Measurements from ENCODE around the gene TBCD.

TBCD gene

GRCh38 chr17:82940226-82941020 lies 188.6 kb downstream of the TBCD start:
- DNase-seq (ENCODE audit: low read depth, low spot score) = no peak
- H3K4me3 ChIP-seq (ENCODE audit: low read depth, low read length) = no peak overlapping the region
- ChIA-PET CTCF (interaction anchor here (2.4 kb wide), 1 partner anchor 8 kb away, joined by 7 read pairs; no protein-coding TSS in a partner anchor), POLR2A (no interaction called here)
- TF ChIP-seq, protein P1, sequence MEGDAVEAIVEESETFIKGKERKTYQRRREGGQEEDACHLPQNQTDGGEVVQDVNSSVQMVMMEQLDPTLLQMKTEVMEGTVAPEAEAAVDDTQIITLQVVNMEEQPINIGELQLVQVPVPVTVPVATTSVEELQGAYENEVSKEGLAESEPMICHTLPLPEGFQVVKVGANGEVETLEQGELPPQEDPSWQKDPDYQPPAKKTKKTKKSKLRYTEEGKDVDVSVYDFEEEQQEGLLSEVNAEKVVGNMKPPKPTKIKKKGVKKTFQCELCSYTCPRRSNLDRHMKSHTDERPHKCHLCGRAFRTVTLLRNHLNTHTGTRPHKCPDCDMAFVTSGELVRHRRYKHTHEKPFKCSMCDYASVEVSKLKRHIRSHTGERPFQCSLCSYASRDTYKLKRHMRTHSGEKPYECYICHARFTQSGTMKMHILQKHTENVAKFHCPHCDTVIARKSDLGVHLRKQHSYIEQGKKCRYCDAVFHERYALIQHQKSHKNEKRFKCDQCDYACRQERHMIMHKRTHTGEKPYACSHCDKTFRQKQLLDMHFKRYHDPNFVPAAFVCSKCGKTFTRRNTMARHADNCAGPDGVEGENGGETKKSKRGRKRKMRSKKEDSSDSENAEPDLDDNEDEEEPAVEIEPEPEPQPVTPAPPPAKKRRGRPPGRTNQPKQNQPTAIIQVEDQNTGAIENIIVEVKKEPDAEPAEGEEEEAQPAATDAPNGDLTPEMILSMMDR (IDR thresholded peaks at IDR 0.05; ENCODE audit: insufficient read depth, low read length, missing control alignments) = no peak

- POLR2A ChIA-PET = no interaction called here
- no peak for DNase-seq (ENCODE audit: low read depth, low spot score)
- CTCF ChIA-PET = interaction anchor here (1.1 to 2.4 kb wide), 2 partner anchors 9 to 22 kb away, joined by 3 to 7 read pairs; no protein-coding TSS in a partner anchor
- no peak overlapping the region for H3K4me3 ChIP-seq (ENCODE audit: low read depth, low read length)
- TF ChIP-seq, protein P1 (IDR thresholded peaks at IDR 0.05; ENCODE audit: insufficient read depth, low read length, missing control alignments) = no peak
Observed at GRCh38 chr17:82941021-82942001, 189.4 kb downstream of the TBCD start.

- TF ChIP-seq, protein P1 (IDR thresholded peaks at IDR 0.05; ENCODE audit: insufficient read depth, low read length, missing control alignments) = no peak
- no peak overlapping the region for H3K4me3 ChIP-seq (ENCODE audit: low read depth, low read length)
- ChIA-PET POLR2A (no interaction called here), CTCF (interaction anchor here (1.1 to 2.4 kb wide), 3 partner anchors 8 to 21 kb away, joined by 3 to 7 read pairs (median 5); no protein-coding TSS in a partner anchor)
- DNase-seq (ENCODE audit: low read depth, low spot score) = no peak
Observed at GRCh38 chr17:82942166-82943130, 190.6 kb downstream of the TBCD start.

- DNase-seq (ENCODE audit: low read depth, low spot score) = no peak
- TF ChIP-seq, protein P1 (IDR thresholded peaks at IDR 0.05; ENCODE audit: insufficient read depth, low read length, missing control alignments) = no peak
- ChIA-PET POLR2A (no interaction called here), CTCF (interaction anchor here (1.5 kb wide), 1 partner anchor 9 kb away, joined by 5 read pairs; no protein-coding TSS in a partner anchor)
- H3K4me3 ChIP-seq (ENCODE audit: low read depth, low read length) = no peak overlapping the region
Observed at GRCh38 chr17:82943339-82943738, 191.5 kb downstream of the TBCD start.

DNA sequence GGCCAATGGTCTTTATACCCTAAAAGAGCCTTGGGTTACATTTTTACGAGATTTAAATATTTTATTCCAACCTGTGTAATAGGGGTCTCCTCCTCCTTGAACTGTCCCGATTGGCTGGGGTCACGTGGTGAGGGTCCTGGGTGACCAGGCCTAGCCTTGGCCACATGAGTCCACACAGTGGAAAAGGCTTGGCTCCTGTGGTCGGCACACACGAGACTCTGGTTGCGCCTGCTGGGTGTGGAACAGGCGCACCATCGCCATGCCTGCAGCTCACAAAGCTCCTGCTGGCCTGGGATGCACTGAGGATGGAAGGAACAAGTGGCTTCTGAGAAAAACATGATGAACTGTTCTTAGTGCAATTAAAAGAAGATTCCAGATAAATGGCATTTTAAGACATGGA lies 191.9 kb downstream of the TBCD start:
- DNase-seq (ENCODE audit: low read depth, low spot score) = no peak
- POLR2A ChIA-PET = no interaction called here
- no peak overlapping the region for H3K4me3 ChIP-seq (ENCODE audit: low read depth, low read length)
- TF ChIP-seq, protein P1 (IDR thresholded peaks at IDR 0.05; ENCODE audit: insufficient read depth, low read length, missing control alignments) = no peak
- CTCF ChIA-PET = interaction anchor here (1.2 to 1.5 kb wide), 2 partner anchors 9 to 20 kb away, joined by 3 to 5 read pairs; no protein-coding TSS in a partner anchor
